HG02943 (cell line): ENCODE measurements around the gene NRF1.

ENCODE experiments used
- ATAC-seq: cut with Tn5 transposase; IDR thresholded peaks from one replicate; pipeline ENCODE4 v1.9.1; 2021; ENCODE audit warnings: mild to moderate bottlenecking, low read depth, moderate library complexity; ENCODE audit not compliant: unreplicated experiment

NRF1 gene

DNA sequence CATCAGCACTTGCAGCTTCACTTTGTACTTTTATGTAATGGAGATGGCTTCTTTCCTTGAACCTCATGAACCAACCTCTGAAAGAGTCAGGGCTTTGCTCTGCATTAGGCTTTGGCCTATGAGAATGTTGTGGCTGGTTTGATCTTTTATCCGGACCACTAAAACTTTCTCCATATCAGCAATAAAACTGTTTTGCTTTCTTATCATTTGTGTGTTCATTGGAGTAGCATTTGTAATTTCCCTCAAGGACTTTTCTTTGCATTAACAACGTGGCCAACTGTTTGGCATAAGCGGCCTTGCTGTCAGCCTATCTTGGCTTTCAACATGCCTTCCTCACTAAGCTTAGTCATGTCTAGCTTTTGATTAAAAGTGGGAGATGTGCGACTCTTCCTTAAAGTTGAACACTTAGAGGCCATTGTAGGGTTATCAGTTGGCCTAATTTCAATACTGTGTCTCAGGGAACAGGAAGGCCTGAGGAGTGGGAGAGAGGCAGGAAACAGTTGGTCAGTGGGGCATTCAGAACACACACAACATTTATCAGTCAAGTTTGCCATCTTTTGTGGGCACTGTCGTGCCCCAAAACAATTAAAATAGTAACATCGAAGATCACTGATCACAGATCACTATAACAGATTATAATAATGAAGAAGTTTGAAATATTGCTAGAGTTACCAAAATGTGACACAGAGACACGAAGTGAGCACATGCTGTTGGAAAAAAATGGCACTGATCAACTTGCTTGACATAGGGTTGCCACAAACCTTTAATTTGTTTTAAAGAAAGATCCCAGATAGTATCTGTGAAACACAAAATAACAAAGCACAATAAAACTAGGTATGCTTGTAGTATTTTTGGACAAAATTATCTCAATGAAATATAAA, 64.7 kb downstream of the NRF1 start:
- ATAC-seq, result no peak

DNA sequence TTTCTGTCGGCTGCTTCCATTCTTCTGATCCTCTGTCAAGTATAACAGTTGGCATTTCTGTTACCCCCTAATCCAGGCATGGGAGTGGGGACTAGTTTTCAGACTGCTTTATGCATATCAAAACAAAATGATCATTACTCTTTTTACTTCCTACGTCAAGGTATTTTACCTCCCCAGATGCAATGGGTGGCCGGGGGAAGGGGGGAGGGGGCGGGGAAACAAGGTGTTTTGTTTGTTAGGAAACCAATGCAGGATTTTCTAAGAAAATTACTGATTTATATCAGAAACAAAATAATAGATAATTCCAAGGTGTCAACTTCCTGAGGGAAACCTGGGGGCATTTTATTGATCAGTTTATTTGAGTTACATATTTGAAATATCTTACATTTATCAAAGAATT, 66.3 kb downstream of the NRF1 start:
- no peak for ATAC-seq

DNA sequence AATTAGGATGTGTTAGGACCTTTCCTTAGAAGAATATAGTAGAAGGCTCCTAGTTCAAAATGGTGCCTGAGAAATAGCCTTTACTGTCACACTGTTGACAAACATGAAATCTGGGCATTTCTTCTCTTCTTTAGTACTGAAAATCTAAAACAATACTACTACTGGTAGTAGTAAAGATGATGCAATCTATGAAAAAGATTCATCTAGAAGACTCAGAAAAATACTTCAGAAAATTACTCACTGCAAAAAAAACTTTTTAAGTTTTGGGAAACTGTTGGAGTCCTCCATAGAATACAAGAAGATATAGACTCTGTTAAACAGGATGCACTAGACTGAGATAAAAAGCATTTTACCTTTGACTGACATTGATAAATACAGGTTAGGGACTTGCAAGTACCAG, 67.1 kb downstream of the NRF1 start:
- no peak for ATAC-seq

DNA sequence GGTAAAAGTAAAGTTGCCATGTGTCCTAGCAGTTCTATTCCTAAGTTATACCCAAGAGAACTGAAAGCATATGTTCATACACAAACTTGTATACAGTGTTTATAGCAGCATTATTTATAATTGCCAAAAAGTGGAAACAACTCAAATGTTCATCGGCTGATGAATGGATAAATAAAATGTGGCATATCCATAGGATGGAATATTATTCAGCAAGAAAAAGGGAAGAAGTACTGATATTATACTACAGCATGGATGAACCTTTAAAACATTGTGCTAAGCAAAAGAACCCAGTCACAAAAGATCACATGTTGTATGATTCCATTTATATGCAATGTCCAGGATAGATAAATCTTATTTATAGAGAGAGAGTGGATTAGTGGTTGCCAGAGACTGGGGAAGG, 68.9 kb downstream of the NRF1 start:
- no peak for ATAC-seq

DNA sequence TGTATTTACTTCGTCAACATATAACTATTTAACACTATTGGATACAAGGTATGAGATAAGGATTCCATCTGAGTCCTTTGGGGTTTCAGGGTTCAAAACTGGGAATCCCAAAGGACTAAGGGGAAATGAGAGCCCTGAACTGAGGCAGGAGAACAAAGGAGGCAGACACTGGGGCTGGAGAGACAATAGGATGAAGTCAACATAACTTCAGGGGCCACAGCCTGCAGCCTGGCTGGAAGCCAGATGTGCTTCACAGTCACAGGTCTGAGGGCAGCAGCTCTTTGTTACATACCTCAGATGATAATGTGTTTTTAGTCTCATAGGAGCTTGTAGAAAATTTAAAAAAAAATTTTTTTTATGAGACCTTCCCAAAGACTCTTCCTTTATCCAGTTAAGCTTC, 73.3 kb downstream of the NRF1 start:
- no peak for ATAC-seq

DNA sequence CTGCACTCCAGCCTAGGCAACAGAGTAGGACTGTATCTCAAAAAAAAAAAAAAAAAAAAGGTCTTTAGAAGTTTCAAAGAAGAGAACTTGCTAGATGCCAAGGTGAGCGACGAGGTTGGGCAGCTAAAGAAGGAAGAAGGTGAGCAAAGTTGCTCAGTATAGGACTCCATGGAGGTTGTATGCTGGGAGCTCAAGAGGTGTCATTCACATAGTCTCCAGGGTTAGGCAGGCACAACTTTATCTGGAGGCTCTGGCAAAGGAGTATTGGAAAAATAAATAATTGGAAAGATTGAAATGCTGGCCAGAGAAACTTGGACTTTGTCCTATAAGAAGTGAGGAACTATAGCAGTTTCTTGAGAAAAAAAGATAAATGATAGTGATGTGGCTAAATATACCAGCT, 74.5 kb downstream of the NRF1 start:
- no peak for ATAC-seq

DNA sequence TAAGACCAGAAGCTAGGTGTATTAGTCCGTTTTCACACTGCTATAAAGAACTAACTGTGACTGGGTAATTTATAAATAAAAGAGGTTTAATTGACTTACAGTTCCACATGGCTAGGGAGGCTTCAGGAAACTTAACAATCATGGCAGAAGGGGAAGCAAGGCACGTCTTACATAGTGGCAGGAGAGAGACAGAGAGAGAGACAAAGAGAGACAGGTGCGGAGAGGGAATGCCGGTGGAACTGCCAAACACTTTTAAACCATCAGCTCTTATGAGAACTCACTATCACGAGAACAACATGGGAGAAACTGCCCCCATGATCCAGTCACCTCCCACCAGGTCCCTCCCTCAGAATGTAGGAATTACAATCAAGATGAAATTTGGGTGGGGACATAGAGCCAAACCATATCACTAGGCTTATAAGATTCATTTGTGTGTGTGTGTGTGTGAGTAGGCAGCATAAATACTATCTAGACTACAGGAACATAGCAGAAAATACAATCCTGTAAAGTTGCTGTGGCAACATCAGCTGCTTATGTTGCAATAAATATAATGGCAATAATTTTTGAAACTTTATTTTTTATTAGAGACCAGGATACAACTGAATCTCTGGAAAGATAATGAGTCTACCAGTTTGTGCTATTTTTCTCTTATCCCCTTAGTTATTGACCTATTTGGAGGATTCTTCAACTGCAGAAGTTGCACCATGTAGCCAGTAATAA, 77.1 kb downstream of the NRF1 start:
- no peak for ATAC-seq

DNA sequence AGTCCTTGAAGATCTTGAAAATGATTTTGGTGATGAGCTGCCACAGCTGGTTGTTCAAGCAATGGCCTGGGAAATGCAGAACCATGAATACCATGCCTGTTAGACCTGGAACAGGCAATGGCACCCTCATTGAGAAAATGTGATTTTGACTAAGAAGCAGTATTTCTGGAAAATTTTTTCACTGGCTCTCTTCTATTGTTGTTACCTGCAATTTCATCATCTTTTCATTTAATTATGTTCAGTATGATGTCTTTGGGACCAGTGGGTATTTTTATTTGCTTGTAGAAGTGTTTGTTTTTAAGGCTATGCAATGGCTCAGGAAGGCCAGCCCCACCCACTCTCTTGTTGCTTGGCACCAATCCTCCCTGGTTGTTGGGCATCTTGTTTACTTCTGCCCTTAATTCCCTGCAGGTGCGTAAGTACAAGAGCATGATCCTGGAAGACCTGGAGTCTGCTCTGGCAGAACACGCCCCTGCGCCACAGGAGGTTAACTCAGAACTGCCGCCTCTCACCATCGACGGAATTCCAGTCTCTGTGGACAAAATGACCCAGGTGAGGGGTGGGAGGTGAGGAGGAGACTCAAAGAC, 78.6 kb downstream of the NRF1 start:
- no peak for ATAC-seq

DNA sequence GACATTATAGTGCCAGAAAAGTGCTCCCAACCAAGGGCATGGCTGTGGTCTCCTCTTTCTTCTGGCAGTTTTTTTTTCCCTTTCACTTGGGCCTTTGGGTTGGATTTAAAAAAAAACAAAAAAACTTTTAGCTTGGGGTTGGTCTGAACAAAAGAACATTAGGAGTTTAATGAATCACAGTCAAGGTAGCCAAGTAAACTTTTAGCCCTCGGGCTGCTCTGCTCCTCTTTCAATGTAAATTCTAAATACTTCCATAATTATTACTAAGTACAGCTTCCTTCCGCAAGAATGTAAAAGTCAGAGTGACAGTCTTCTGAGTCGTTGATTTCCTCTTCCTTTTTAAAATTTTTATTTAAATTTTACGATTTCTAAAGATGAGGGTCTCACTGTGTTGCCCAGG, 79.2 kb downstream of the NRF1 start:
- ATAC-seq, result no peak

DNA sequence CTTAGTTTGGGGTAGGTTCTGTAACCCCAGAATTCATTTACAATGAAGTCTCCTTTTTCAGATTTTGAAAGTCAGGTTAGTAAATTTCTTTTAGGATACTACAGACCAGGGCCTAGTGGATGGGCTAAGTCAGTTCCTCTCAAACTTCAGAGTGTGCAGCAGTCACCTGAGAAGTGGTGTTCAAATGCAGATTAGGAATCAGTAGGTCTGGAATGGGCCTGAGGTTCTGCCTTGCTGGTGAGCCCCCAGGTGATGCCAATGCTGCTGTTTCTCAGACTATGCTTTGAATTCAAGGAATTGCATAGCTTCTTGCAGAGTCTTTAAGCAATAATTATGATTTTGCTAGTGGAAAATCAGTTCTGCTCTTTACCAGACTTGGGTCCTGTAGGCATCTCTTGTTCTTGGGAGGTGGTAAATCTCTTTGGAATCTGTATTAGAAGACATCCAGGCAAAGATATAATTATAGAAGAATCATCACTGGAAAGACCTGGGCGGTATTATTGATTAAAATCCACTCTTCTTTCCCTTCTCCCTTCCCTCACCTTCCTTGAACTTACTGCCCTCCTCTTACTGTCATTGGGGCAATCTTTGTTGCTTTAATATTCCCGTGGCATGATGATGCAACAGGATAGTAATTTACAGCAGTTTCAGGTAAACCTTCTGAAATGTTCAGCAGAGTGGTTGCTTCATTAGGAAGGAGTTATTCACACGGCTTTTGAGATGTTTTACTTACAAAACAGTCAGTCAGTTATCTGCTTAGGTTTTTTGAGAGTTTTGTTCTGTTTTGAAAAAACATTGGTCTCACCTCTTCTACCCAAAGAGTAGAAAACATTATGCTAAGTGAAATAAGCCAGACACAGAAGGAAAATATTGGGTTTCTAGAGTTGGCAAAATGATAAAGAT, 87.2 kb downstream of the NRF1 start:
- no peak for ATAC-seq

DNA sequence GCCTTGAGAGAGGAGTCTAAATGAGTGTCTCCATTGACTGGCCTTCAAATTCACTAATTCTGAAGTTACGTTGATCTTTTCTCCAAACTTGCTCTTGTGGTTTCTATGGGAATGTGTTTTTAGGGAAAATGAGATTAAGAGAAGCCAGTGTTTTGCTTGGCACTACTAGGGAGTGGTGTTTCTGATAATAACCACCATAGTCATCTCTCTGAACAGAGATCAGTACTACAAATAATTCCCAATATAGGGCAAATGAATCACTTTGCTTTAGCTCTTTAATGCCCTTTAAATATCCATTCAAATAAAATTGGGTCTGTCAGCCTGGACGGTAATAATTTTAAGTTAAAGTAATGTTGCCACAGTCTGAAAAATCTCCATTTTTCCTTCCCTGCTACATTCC, 90.8 kb downstream of the NRF1 start:
- ATAC-seq, result no peak

DNA sequence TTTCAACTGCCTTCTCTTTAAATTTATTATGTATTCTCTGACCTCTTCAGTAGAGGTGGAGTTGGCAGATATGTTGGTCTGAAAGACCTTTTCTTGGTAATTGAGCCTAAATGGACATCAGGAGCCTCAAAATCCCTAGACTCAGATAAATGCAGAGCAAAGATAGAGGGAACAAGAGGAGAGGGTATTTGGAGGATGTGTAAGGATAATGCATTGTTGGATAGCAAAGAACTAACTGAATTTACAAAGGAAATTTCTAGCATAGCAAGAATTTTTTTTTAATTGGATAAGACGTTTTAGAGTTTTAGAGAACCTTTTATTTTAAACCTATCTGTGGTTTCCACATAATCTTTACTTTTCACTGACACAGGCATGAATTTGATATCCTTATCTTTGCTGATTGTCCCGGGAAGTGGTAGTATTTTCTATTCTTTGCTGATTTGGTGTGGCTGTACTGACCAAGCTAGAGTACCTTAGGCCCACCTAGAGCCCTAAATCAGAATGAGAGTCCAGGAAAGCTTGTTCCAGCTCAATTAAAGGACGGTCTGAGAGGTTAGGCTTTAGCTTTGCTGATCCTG, 91.3 kb downstream of the NRF1 start:
- no peak for ATAC-seq

DNA sequence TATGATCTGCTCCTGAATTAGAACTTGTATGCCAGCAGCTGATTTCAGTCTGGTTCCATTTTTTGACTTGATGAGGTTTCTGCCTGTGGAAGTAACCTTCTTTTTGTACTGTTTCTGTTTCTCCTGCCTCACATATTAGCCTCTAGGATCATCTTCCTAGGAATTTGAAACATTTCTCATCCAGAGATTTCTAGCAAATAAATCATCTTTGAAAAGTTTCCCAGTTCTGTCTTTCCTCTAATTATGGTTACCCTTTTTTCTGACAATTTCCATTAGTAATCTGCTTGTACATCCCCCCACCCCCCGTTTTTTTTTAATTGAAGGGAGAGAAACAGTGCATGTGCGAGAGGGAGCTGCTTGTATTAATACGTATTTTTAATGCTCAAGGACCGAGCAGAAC, 92.2 kb downstream of the NRF1 start:
- ATAC-seq, result no peak

DNA sequence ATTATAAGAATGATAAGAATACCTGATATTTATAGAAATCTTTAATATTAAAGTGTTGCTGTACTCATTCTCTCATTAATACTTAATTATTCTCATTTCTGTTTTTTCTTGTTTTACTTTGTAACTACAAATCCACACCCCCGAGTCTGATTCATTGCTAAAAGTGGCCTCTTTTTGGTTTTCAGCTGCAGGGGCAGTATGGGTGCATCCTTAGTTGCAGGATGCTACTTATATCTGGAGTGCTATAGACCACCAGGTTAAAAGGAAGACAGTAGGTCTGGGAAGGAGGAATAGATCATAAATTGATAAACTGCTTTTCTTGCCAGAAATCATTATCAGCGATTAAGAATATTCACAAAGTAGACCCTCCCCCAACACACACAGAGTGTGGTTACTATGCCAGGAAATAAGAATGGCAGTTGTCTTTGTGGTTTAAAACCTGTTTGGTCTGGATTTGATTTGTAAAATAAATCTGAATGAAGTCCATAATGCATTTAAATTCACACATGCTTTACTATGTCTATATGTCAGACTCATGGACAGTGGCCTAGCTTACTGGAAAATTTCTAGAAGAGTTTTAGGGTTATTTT, 96.5 kb downstream of the NRF1 start:
- no peak for ATAC-seq

DNA sequence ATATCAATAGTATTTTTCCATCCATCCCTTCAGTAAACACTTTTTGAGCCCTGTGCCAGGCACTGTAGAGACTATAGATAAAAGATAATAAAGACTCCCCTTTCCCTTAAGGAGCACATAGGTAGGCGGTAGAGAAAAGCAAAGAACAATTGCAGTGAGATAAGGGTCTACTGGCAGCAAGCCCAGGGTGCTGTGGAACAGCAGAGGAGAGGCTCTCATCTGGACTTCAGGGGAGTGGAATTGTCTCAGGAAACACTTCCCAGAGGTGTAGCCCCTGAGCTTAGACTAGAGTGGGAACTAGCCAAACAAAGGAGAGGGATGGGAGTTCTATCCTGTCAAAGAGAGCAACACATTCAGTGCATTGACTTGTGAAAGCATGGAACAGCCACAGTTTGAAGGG, 102.0 kb downstream of the NRF1 start:
- ATAC-seq, result no peak

DNA sequence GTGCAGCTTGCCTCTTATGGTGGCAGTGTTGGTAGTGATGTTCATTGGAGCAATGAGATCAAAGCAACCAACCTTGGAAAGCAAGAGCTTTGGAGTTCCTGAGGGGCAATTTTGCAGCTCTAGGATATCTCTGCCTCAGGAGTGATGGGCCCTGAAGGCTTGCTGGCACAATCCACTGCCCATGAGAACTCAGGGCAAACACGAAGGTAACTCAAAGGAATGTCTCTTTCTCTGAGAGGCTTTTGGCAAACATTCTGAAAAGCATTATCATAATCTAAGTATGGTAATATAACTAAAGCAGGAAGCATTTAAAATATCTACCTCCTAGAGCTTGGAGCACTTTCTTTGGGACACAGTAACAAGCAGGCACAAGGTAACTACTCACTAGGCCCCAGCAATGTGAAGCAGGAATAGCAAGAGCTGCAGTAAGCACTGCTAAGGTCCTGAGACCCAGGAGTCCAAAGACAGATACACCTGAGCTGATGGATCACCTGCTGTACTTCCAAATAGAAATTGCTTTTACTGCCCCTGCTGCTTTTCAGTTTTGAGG, 103.1 kb downstream of the NRF1 start:
- ATAC-seq, result no peak

DNA sequence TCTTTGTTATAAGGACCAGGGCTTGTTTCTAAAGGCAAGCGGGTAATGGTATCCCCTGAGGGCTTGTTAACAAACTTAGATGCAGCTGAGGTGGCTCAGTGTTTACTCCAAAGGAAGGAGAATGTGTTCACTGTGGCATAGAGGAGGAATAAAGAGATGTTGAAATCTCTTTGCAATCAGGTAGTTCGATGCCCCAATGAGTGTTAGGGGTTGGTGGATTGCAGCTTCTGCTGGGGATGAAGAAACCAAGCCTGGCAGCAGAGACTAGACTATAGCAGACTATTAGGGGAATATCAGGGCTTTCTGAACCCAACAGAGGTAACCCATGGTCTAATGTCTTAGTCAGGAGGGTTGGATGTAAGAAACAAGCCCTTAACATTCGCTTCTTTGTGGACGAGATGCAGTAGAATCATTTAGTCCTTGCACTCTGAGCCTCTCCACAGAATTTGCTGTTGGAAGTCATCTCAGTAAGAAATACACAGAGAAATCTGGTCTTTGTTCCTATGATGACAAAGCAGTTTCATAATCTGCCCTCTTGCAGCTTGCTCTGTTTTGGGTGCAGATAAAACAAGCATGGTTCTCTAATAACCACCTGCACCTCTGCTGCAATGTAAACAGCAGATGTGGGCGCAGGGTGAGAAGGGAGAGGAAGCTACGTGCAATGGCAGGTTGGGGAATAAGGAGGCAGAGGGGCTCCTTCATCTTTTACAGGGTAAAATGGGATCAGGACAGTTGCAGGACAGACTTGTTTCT, 108.6 kb downstream of the NRF1 start:
- ATAC-seq, result no peak

DNA sequence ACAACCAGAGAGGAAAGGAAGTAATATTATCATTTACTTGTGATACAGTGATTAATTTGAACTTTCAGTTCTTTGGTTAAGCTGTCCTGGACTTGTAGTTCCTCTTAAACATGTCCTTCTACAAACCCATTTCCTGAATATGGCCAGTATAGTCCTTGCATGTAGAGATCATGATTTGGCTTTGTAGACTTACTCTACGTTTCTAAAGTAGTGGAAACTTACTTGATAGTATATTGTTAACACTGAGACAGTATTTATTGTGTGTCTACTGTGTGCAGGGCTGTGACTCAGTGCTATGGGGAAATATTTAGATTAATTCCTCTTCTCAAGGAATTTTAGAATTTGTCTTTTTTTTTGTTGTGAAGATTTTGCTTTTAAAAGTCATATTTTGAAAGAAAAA, 109.5 kb downstream of the NRF1 start:
- ATAC-seq, result no peak

DNA sequence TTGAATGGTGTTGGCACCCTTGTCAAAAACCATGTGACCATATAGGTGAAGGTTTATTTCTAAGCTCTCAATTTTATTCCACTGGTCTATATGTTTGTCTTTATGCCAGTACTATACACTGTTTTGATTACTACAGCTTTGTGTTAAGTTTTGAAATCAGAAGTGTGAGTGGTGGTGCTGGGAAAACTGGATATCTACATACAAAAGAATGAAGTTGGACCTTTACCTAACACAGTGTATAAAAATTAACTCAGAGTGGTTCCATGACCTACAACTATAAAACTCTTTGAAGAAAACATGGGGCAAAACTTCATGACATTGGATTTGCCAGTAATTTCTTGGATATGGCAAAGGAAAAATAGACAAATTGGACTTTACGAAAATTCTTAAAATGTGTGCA, 112.2 kb downstream of the NRF1 start:
- ATAC-seq, result no peak
